Left ventricle myocardium inferior (tissue), 1 donor: Measurements from ENCODE around the gene AFF4. TPM values are rescaled to one million over a fixed set of nuclear protein-coding genes. Genes with fewer than 3 reads are reported as not detected.
A peak's percentile ranks its signal among the peaks of the same experiment; 100 is the strongest.
"Not testable (repeated sequence)": the region's sequence is repeated elsewhere in the genome, so short reads cannot be mapped to it uniquely, and the experiment has no call there.

Source experiments
- DNase-seq: peaks from one replicate; pipeline ENCODE4 v3.0.0-alpha.2; 2020
- H3K27ac ChIP-seq: fragments of 200-600 bp; replicated peaks from 2 replicates; pipeline ENCODE4 v1.8.0; 2021
- H3K27me3 ChIP-seq: fragments of 200-600 bp; 2 replicates; pipeline ENCODE4 v1.8.0; 2021; ENCODE audit warnings: low read depth
- H3K36me3 ChIP-seq: fragments of 200-600 bp; 2 replicates; pipeline ENCODE4 v1.8.0; 2021
- H3K4me1 ChIP-seq: fragments of 200-600 bp; 2 replicates; pipeline ENCODE4 v1.8.0; 2021
- H3K4me3 ChIP-seq: fragments of 200-600 bp; 2 replicates; pipeline ENCODE4 v1.8.0; 2021; ENCODE audit warnings: mild to moderate bottlenecking, moderate library complexity
- H3K9me3 ChIP-seq: fragments of 200-600 bp; replicated peaks from 2 replicates; pipeline ENCODE4 v1.8.0; 2021
- intact Hi-C: fragments of 100-400 bp; cut with micrococcal nuclease; formaldehyde crosslinking; loops from one replicate; pipeline ENCODE4 v1.11.0; 2022
- total RNA-seq: library from RNA; stranded (reverse); fragmentation: NEBNext Ultra II Directional; extraction: Animal tissue kit (Norgen Biotek cat#: 25700); gene quantifications from one replicate; pipeline ENCODE4 v1.2.1, GENCODE V29; 2021
- TF ChIP-seq, protein P1 (sequence below): fragments of 200-600 bp; IDR thresholded peaks from 2 replicates; pipeline ENCODE4 v1.8.0; 2021; ENCODE audit warnings: antibody characterized with exemption, mild to moderate bottlenecking, borderline replicate concordance
- donor health status: DM: no; HTN: yes; CAD: no; lungs with severe emphysema.

The AFF4 gene
- total RNA-seq, 1 donor from 2014 or later: 32.1 TPM

- TF ChIP-seq, protein P1, sequence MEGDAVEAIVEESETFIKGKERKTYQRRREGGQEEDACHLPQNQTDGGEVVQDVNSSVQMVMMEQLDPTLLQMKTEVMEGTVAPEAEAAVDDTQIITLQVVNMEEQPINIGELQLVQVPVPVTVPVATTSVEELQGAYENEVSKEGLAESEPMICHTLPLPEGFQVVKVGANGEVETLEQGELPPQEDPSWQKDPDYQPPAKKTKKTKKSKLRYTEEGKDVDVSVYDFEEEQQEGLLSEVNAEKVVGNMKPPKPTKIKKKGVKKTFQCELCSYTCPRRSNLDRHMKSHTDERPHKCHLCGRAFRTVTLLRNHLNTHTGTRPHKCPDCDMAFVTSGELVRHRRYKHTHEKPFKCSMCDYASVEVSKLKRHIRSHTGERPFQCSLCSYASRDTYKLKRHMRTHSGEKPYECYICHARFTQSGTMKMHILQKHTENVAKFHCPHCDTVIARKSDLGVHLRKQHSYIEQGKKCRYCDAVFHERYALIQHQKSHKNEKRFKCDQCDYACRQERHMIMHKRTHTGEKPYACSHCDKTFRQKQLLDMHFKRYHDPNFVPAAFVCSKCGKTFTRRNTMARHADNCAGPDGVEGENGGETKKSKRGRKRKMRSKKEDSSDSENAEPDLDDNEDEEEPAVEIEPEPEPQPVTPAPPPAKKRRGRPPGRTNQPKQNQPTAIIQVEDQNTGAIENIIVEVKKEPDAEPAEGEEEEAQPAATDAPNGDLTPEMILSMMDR: no peak
- intact Hi-C loops: no loop called here
- Histone ChIP-seq H3K27ac (no peak overlapping the region), H3K27me3 (no peaks in the 10 kb centered on the region), H3K36me3 (peaks cover under 1% of the 10 kb centered on the region), H3K9me3 (no peaks in the 10 kb centered on the region), H3K4me3 (no peak overlapping the region), H3K4me1 (peaks cover 62% of the 10 kb centered on the region)
- DNase-seq: no peak
Observed at GRCh38 chr5:132949136-132949535, 14.3 kb downstream of the AFF4 start.

- DNase-seq: no peak
- Histone ChIP-seq H3K4me3 (no peak overlapping the region), H3K4me1 (peaks cover 62% of the 10 kb centered on the region), H3K27ac (no peak overlapping the region), H3K36me3 (no peaks in the 10 kb centered on the region), H3K9me3 (no peaks in the 10 kb centered on the region), H3K27me3 (no peaks in the 10 kb centered on the region)
- intact Hi-C loops: no loop called here
- TF ChIP-seq, protein P1: no peak
Observed at GRCh38 chr5:132947671-132948070, 15.8 kb downstream of the AFF4 start.

DNA sequence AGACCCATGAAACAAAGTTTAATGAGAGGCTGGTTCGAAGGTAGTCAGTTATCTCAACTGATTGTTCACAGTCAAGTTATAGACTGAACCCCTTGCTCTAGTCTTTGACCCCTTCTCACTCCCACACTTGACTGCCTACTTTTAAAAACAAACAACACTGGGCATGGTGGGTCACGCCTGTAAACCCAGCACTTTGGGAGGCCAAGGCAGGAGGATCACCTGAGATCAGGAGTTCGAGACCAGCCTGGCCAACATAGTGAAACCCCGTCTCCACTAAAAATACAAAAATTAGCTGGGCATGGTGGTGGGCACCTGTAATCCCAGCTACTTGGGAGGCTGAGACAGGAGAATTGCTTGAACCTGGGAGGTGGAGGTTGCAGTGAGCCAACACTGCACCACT lies 18.1 kb downstream of the AFF4 start:
- H3K27me3 ChIP-seq, H3K9me3 ChIP-seq, DNase-seq: not testable (repeated sequence)

GRCh38 chr5:132943362-132944022 lies 19.9 kb downstream of the AFF4 start:
- DNase-seq: no peak
- no peak overlapping the region for H3K4me3 ChIP-seq
- no peaks in the 10 kb centered on the region for H3K36me3 ChIP-seq
- intact Hi-C loops: no loop called here
- H3K27ac ChIP-seq: peak overlapping the region; percentile 38
- peaks cover 69% of the 10 kb centered on the region for H3K4me1 ChIP-seq
- H3K9me3 ChIP-seq: no peaks in the 10 kb centered on the region
- TF ChIP-seq, protein P1: no peak
- H3K27me3 ChIP-seq: no peaks in the 10 kb centered on the region

More for the DNA sequence above, 18.1 kb downstream of the AFF4 start:
- H3K4me3 ChIP-seq, H3K27ac ChIP-seq, H3K36me3 ChIP-seq, intact Hi-C loops: not testable (repeated sequence)
- H3K4me1 ChIP-seq: peaks cover 70% of the 10 kb centered on the region

DNA sequence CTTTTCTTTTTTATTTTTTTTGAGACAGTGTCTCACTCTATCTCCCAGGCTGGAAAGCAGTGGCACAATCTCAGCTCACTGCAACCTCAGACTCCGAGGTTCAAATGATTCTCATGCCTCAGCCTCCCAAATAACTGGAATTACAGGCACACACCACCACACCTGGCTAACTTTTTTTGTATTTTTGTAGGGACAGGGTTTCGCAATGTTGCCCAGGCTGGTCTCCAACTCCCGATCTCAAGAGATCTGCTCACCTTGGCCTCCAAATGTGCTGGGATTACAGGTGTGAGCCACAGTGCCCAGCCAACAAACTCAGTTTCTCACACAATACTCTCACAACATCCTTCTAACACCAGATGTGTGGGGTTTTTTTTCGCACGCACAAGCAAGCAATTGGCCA lies 22.1 kb downstream of the AFF4 start:
- DNase-seq: no peak
- no peaks in the 10 kb centered on the region for H3K27me3 ChIP-seq
- H3K27ac ChIP-seq: no peak overlapping the region
- H3K9me3 ChIP-seq: no peaks in the 10 kb centered on the region
- TF ChIP-seq, protein P1: no peak
- no peak overlapping the region for H3K4me3 ChIP-seq
- intact Hi-C loops: no loop called here
- H3K4me1 ChIP-seq: peaks cover 71% of the 10 kb centered on the region
- peaks cover 6% of the 10 kb centered on the region for H3K36me3 ChIP-seq

GRCh38 chr5:132928062-132928407 lies 35.4 kb downstream of the AFF4 start:
- H3K4me3 ChIP-seq: no peak overlapping the region
- no peaks in the 10 kb centered on the region for H3K27me3 ChIP-seq
- H3K27ac ChIP-seq: no peak overlapping the region
- peaks cover 78% of the 10 kb centered on the region for H3K36me3 ChIP-seq
- intact Hi-C loops: no loop called here
- peaks cover 22% of the 10 kb centered on the region for H3K4me1 ChIP-seq
- DNase-seq: no peak
- no peaks in the 10 kb centered on the region for H3K9me3 ChIP-seq
- TF ChIP-seq, protein P1: no peak
